Endothelial cell (in vitro differentiated cells): ENCODE data around the gene INSYN2B. TPM values are rescaled to one million over a fixed set of nuclear protein-coding genes. Genes with fewer than 3 reads are reported as not detected.

Experiments used
- DNase-seq: peaks from one replicate; pipeline ENCODE4 v3.0.0; 2021; ENCODE audit warnings: low spot score
- H3K27ac Mint-ChIP-seq: one replicate; pipeline ENCODE4 v1.8.0; 2021; ENCODE audit warnings: mixed read lengths, inconsistent platforms; ENCODE audit not compliant: unreplicated experiment
- H3K27me3 Mint-ChIP-seq: one replicate; pipeline ENCODE4 v1.8.0; 2021; ENCODE audit warnings: mild to moderate bottlenecking, moderate library complexity, mixed read lengths, inconsistent platforms; ENCODE audit not compliant: unreplicated experiment
- H3K36me3 Mint-ChIP-seq: one replicate; pipeline ENCODE4 v1.8.0; 2021; ENCODE audit warnings: mild to moderate bottlenecking, low read depth, mixed read lengths, inconsistent platforms; ENCODE audit not compliant: unreplicated experiment
- H3K4me1 Mint-ChIP-seq: one replicate; pipeline ENCODE4 v1.8.0; 2021; ENCODE audit warnings: mild to moderate bottlenecking, mixed read lengths, inconsistent platforms; ENCODE audit not compliant: unreplicated experiment
- H3K4me3 Mint-ChIP-seq: one replicate; pipeline ENCODE4 v1.8.0; 2021; ENCODE audit warnings: mild to moderate bottlenecking, mixed read lengths, inconsistent platforms; ENCODE audit not compliant: unreplicated experiment
- H3K9me3 Mint-ChIP-seq: one replicate; pipeline ENCODE4 v1.8.0; 2021; ENCODE audit warnings: mixed read lengths, inconsistent platforms; ENCODE audit not compliant: unreplicated experiment
- total RNA-seq: library from RNA; stranded (reverse); fragmentation: NEBNext Ultra II Directional; extraction: Animal tissue kit (Norgen Biotek cat#: 25700); gene quantifications from one replicate; pipeline ENCODE4 v1.2.1, GENCODE V29; 2021; ENCODE audit not compliant: unreplicated experiment
- TF ChIP-seq, protein P1 (sequence below): fragments of 200-600 bp; sonication (generic); IDR thresholded peaks from one replicate; pipeline ENCODE4 v1.5.0; 2021; ENCODE audit warnings: antibody characterized with exemption; ENCODE audit not compliant: unreplicated experiment

Gene INSYN2B
- total RNA-seq, 1 donor from 2014 or later, result 4.5 TPM

DNA sequence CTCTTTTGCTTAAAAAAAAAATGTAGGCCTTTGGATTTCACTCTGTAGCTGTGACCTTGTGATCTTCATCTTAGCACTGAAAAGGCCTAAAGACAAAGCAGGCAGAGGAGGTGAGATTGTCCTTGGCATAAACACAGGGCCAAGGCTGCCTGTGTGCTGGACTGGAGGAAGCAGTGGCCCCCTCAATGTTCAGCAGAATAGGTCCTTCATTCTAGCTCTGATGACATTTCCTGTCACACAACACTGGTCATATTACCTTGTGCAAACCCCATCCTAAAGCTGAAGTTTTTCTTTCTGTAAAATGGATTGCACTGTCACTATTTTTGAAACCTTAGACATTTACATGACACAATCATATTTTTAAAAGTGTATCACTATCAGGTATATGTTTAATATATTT is 147.4 kb downstream of the INSYN2B start:
- Mint-ChIP-seq H3K4me3 (no peak overlapping the region), H3K27ac (no peak overlapping the region), H3K4me1 (peaks cover 6% of the 10 kb centered on the region), H3K27me3 (no peaks in the 10 kb centered on the region), H3K9me3 (no peaks in the 10 kb centered on the region), H3K36me3 (no peaks in the 10 kb centered on the region)
- TF ChIP-seq, protein P1, sequence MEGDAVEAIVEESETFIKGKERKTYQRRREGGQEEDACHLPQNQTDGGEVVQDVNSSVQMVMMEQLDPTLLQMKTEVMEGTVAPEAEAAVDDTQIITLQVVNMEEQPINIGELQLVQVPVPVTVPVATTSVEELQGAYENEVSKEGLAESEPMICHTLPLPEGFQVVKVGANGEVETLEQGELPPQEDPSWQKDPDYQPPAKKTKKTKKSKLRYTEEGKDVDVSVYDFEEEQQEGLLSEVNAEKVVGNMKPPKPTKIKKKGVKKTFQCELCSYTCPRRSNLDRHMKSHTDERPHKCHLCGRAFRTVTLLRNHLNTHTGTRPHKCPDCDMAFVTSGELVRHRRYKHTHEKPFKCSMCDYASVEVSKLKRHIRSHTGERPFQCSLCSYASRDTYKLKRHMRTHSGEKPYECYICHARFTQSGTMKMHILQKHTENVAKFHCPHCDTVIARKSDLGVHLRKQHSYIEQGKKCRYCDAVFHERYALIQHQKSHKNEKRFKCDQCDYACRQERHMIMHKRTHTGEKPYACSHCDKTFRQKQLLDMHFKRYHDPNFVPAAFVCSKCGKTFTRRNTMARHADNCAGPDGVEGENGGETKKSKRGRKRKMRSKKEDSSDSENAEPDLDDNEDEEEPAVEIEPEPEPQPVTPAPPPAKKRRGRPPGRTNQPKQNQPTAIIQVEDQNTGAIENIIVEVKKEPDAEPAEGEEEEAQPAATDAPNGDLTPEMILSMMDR, result no peak
- no peak for DNase-seq

DNA sequence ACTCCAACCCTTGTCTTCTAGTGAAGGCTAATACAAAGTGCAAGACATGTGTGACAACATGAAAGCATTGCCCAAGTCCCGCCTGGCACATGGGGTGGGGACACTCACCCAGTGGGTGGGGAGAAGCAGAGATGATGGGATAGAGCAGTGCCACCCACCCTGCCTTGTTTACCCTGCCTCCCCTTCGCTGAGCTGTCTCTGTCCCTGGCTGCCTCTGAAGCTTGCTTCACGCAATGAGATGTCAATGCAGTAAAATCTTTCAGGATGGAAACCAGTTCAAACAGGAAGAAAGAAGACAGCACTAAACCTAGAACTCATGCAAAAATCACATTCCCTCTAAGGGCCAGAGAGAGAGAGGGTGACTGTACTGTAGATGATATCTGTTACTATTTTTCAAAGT is 148.0 kb downstream of the INSYN2B start:
- no peak overlapping the region for H3K4me3 Mint-ChIP-seq
- H3K4me1 Mint-ChIP-seq, result peaks cover 6% of the 10 kb centered on the region
- no peaks in the 10 kb centered on the region for H3K36me3 Mint-ChIP-seq
- TF ChIP-seq, protein P1, result no peak
- H3K27ac Mint-ChIP-seq, result no peak overlapping the region
- no peaks in the 10 kb centered on the region for H3K9me3 Mint-ChIP-seq
- H3K27me3 Mint-ChIP-seq, result no peaks in the 10 kb centered on the region
- no peak for DNase-seq

DNA sequence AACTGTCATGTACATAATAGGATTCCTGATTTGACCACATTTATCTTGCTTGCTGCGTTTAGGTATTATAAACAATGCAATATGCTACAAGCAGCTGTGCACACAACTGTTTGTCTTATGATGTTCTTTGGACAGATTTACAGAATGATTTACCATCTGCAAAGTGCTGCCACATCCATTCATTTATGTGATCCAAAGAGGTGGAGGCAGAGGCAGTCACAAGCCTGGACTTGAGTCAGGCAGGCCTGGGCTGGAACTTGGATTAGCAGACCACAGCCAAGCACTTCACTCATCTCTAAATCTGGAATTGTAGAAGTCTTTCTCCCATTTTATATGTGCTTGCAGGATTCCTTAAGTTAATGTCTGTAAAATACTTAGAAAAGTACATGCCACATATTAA is 149.0 kb downstream of the INSYN2B start:
- Mint-ChIP-seq H3K27me3 (no peaks in the 10 kb centered on the region), H3K9me3 (no peaks in the 10 kb centered on the region), H3K27ac (no peak overlapping the region), H3K4me3 (no peak overlapping the region), H3K36me3 (no peaks in the 10 kb centered on the region), H3K4me1 (peaks cover 6% of the 10 kb centered on the region)
- DNase-seq, result no peak
- TF ChIP-seq, protein P1, result no peak

DNA sequence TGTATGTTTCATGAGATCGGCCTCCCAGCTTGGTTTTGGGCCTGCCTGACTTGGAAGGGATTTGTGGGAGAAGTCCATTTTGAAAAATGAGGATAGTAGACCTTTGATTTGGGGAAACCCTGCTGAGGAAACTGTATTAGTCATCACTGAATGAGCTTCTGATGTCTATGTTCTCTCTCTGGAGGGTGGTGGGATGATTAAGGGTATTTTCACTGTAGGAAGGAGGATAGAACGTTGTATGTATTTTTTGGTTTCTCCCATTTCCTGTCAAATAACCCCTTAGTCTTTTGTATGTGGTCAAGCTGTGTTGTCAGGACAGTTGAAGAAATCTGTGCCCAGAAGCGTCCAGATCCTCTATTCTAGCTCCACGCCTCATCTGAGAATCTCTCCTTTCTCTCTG is 151.9 kb downstream of the INSYN2B start:
- peaks cover 6% of the 10 kb centered on the region for H3K4me1 Mint-ChIP-seq
- no peak for DNase-seq
- TF ChIP-seq, protein P1, result no peak
- no peaks in the 10 kb centered on the region for H3K9me3 Mint-ChIP-seq
- no peaks in the 10 kb centered on the region for H3K36me3 Mint-ChIP-seq
- no peaks in the 10 kb centered on the region for H3K27me3 Mint-ChIP-seq
- H3K4me3 Mint-ChIP-seq, result no peak overlapping the region
- no peak overlapping the region for H3K27ac Mint-ChIP-seq

DNA sequence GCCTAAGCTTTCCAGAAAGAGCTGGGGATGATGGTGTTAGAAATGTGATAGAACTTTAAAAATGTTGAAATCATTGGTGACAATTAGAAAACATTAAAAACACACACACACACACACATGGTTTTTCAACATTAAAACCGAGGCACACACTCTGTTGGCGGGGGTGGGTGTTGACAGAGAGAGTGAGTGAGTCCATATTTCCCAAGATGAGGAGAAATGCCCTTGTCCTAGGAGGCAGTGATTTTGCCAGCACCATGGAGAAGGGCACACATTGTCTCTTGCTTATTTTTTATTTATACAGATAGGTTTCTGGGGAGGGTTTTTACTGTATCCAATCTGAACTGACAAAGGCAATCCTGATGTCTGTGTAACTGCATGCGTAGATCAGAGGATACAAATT is 152.5 kb downstream of the INSYN2B start:
- Mint-ChIP-seq H3K36me3 (no peaks in the 10 kb centered on the region), H3K27ac (no peak overlapping the region), H3K9me3 (no peaks in the 10 kb centered on the region), H3K4me1 (peaks cover 5% of the 10 kb centered on the region), H3K27me3 (no peaks in the 10 kb centered on the region), H3K4me3 (no peak overlapping the region)
- DNase-seq, result no peak
- TF ChIP-seq, protein P1, result no peak
